Gastrocnemius medialis (tissue), 4 donors: Measurements from ENCODE around the gene NEK6. TPM values are rescaled to one million over a fixed set of nuclear protein-coding genes. Genes with fewer than 3 reads are reported as not detected.
A peak's percentile ranks its signal among the peaks of the same experiment; 100 is the strongest.

Experiments
- ATAC-seq, 2 donors: fragments of 150-250 bp; one replicate each; pipeline ENCODE4 v1.9.1; 2016
- DNase-seq, 2 donors: peaks; one replicate each; pipeline ENCODE4 v3.0.0-alpha.2; 2019
- H3K27ac ChIP-seq, 4 donors: fragments of 200-600 bp; sonication (generic); 1 replicate in 1 of 4; 2 replicates in 3 of 4; pipeline ENCODE4 v1.5.1; 2016 to 2018; ENCODE audit warnings: mild to moderate bottlenecking in 2 of 4, moderate library complexity in 1 of 4
- H3K27me3 ChIP-seq, 3 donors: fragments of 200-600 bp; sonication (generic) in 2 of 3; 1 replicate in 1 of 3; 2 replicates in 2 of 3; pipeline versions ENCODE4 v1.5.1 to v1.6.0; 2016 to 2019; ENCODE audit warnings: mild to moderate bottlenecking in 1 of 3, moderate library complexity in 1 of 3
- H3K36me3 ChIP-seq, 2 donors: fragments of 200-600 bp; sonication (generic) in 1 of 2; one replicate each; pipeline ENCODE4 v1.5.1; 2017 to 2018
- H3K4me1 ChIP-seq, 2 donors: fragments of 200-600 bp; sonication (generic) in 1 of 2; one replicate each; pipeline ENCODE4 v1.5.1; 2016 to 2017; ENCODE audit warnings: mild to moderate bottlenecking in 2 of 2
- H3K4me3 ChIP-seq, 4 donors: fragments of 200-600 bp; sonication (generic) in 3 of 4; 1 replicate in 1 of 4; 2 replicates in 3 of 4; pipeline ENCODE4 v1.5.1; 2016 to 2019; ENCODE audit warnings: mild to moderate bottlenecking in 2 of 4
- H3K9me3 ChIP-seq, 3 donors: fragments of 200-600 bp; sonication (generic) in 2 of 3; 1 replicate in 1 of 3; 2 replicates in 2 of 3; pipeline ENCODE4 v1.5.1; 2016 to 2019
- POLR2A ChIP-seq, 2 donors: fragments of 450-650 bp; IDR thresholded peaks; one replicate each; pipeline ENCODE4 v1.6.1; 2017; ENCODE audit warnings: antibody characterized with exemption in 2 of 2, mild to moderate bottlenecking in 2 of 2, moderate library complexity in 2 of 2
- in situ Hi-C, 4 donors: fragments of 200-750 bp; cut with MboI; loops; one replicate each; pipeline versions ENCODE4 v1.15.0 to v1.8.0; 2017; ENCODE audit warnings: low sequenced_read_pairs in 4 of 4
- intact Hi-C: fragments of 100-400 bp; cut with DNase I; formaldehyde crosslinking; loops from one replicate; pipeline ENCODE4 v1.15.1; 2023; ENCODE audit warnings: low total_unique reads
- total RNA-seq, 4 donors: library from RNA; depleted of rRNA; stranded (reverse); fragments of >200 nt; gene quantifications; one replicate each; pipeline versions ENCODE4 v1.1.0 to v1.2.3, GENCODE V29; 2016
- TF ChIP-seq, protein P1 (sequence below), 5 experiments: fragments of 450-650 bp in 3 of 5; fragments of 200-600 bp in 2 of 5; sonication (generic) in 2 of 5; IDR thresholded peaks in 4 of 5; conservative IDR thresholded peaks in 1 of 5; 1 replicate in 4 of 5; 2 replicates in 1 of 5; pipeline ENCODE4 v1.5.1; 2016 to 2019; ENCODE audit warnings: antibody characterized with exemption in 5 of 5, mild to moderate bottlenecking in 3 of 5, moderate library complexity in 3 of 5

Gene NEK6
- total RNA-seq, 4 donors from 2014 or later = 2.3 to 10.1 (median 3.5) TPM

DNA sequence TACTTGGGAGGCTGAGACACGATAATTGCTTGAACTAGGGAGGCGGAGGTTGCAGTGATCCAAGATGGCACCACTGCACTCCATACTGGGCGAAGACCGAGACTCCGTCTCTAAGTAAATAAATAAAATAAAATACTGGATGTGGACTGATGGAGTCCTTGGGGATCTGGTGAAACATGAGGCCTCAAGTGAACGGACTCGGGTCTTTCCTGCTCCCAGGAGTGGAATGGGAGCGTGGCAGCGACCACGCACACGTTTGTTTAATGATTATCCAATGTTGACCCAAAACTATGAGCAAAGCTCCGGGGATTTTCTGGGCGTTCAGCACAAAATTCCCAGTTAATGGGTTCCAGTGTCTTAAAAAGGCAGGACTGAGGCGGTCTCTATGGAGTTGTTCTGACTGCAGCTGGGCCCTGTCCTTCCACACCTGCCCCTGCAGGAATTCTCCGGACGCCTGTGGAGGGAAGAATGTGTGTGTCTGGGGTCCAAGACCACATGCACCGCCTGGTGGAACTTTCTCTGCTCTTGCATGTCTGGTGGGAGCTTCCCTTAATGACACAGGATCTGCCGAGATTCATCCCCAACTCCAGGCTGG, 26.6 kb downstream of the NEK6 start:
- intact Hi-C loops = no loop called here
- TF ChIP-seq, protein P1, sequence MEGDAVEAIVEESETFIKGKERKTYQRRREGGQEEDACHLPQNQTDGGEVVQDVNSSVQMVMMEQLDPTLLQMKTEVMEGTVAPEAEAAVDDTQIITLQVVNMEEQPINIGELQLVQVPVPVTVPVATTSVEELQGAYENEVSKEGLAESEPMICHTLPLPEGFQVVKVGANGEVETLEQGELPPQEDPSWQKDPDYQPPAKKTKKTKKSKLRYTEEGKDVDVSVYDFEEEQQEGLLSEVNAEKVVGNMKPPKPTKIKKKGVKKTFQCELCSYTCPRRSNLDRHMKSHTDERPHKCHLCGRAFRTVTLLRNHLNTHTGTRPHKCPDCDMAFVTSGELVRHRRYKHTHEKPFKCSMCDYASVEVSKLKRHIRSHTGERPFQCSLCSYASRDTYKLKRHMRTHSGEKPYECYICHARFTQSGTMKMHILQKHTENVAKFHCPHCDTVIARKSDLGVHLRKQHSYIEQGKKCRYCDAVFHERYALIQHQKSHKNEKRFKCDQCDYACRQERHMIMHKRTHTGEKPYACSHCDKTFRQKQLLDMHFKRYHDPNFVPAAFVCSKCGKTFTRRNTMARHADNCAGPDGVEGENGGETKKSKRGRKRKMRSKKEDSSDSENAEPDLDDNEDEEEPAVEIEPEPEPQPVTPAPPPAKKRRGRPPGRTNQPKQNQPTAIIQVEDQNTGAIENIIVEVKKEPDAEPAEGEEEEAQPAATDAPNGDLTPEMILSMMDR (IDR thresholded peaks at IDR 0.05 in 4 of 5, conservative IDR thresholded peaks at IDR 0.05 in 1 of 5) = no peak
- no peak for TF ChIP-seq POLR2A (IDR thresholded peaks at IDR 0.05)
- H3K27me3 ChIP-seq = no peaks in the 10 kb centered on the region
- H3K4me1 ChIP-seq = peaks cover 10 to 29% of the 10 kb centered on the region in 2 donors
- no peaks in the 10 kb centered on the region for H3K9me3 ChIP-seq
- in situ Hi-C loops = no loop called here
- H3K4me3 ChIP-seq = no peak overlapping the region
- ATAC-seq (no peak), DNase-seq (no peak)
- H3K27ac ChIP-seq = peak overlapping the region in 3 of 4 donors; percentile 54 to 66 (median 54)
- no peaks in the 10 kb centered on the region for H3K36me3 ChIP-seq

GRCh38 chr9:124284940-124285441, 27.2 kb downstream of the NEK6 start:
- peak; percentile 28 to 35 for ATAC-seq
- no peak for TF ChIP-seq POLR2A (IDR thresholded peaks at IDR 0.05)
- in situ Hi-C loops = no loop called here
- Histone ChIP-seq H3K27me3 (no peaks in the 10 kb centered on the region), H3K36me3 (no peaks in the 10 kb centered on the region), H3K27ac (peak overlapping the region; percentile 51 to 66 (median 54)), H3K4me3 (no peak overlapping the region), H3K4me1 (peaks cover 10 to 22% of the 10 kb centered on the region in 2 donors), H3K9me3 (no peaks in the 10 kb centered on the region)
- intact Hi-C loops = no loop called here
- DNase-seq = peak in 1 of 2 donors; percentile 35

DNA sequence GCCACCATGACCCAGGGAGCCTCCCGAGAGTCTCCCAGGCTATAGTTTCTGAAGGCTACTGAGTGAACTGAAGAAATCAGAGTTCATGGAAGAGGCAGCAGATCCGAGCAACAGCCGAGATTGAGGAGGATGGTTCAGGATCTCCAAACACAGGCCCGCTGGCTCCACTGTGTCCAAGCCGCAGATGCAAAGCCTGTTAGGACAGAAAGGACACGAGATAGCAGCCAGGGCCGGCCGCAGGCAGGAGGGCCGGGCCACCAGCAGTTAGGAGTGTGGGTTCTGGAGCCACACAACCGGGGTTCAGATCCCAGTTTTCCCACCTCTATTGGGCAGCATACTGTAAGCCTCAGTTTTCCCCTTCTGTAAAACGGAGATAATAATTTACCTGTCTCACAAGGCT, 27.7 kb downstream of the NEK6 start:
- H3K27me3 ChIP-seq = no peaks in the 10 kb centered on the region
- H3K9me3 ChIP-seq = no peaks in the 10 kb centered on the region
- H3K27ac ChIP-seq = peak overlapping the region; percentile 51 to 66 (median 54)
- H3K36me3 ChIP-seq = no peaks in the 10 kb centered on the region
- TF ChIP-seq, protein P1 (IDR thresholded peaks at IDR 0.05 in 4 of 5, conservative IDR thresholded peaks at IDR 0.05 in 1 of 5) = no peak
- no peak for TF ChIP-seq POLR2A (IDR thresholded peaks at IDR 0.05)
- in situ Hi-C loops = no loop called here
- peaks cover 10 to 21% of the 10 kb centered on the region in 2 donors for H3K4me1 ChIP-seq
- intact Hi-C loops = no loop called here
- no peak overlapping the region for H3K4me3 ChIP-seq
- ATAC-seq (no peak), DNase-seq (no peak)

DNA sequence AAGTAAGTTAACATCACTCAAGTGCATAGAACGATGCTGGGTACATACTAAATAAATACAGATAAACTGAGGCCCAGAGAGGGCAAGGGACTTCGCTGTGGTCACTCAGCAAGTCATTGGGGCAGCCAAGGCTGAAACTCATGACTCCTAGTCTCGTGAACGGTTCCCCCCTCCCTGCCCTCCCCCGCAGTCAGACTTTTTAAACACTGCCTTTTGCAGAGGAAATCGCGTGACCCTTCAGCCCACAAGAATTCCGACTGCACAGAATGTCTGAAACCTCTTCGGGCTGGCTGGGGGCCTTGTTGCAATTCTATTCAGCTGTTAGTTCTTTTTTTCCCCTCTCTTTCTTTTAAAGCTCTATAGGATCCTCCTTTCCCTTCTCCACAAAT, 28.1 kb downstream of the NEK6 start:
- Histone ChIP-seq H3K4me3 (no peak overlapping the region), H3K27me3 (no peaks in the 10 kb centered on the region), H3K9me3 (no peaks in the 10 kb centered on the region), H3K27ac (peak overlapping the region; percentile 51 to 66 (median 54)), H3K36me3 (no peaks in the 10 kb centered on the region), H3K4me1 (peaks cover 7 to 21% of the 10 kb centered on the region in 2 donors)
- intact Hi-C loops = no loop called here
- ATAC-seq (peak; percentile 43 to 51), DNase-seq (peak; percentile 62 to 64)
- no peak for TF ChIP-seq POLR2A (IDR thresholded peaks at IDR 0.05)
- TF ChIP-seq, protein P1 (IDR thresholded peaks at IDR 0.05 in 4 of 5, conservative IDR thresholded peaks at IDR 0.05 in 1 of 5) = no peak
- in situ Hi-C loops = no loop called here

- ATAC-seq (no peak), DNase-seq (no peak)
- Histone ChIP-seq H3K4me1 (peaks cover 6 to 25% of the 10 kb centered on the region in 2 donors), H3K4me3 (no peak overlapping the region), H3K36me3 (no peaks in the 10 kb centered on the region), H3K9me3 (no peaks in the 10 kb centered on the region), H3K27ac (peak overlapping the region; percentile 42 to 57 (median 51)), H3K27me3 (no peaks in the 10 kb centered on the region)
- intact Hi-C loops = no loop called here
- in situ Hi-C loops = no loop called here
- TF ChIP-seq POLR2A (IDR thresholded peaks at IDR 0.05) = no peak
- TF ChIP-seq, protein P1 (IDR thresholded peaks at IDR 0.05 in 4 of 5, conservative IDR thresholded peaks at IDR 0.05 in 1 of 5) = no peak
Measured at GRCh38 chr9:124286292-124286931, 28.7 kb downstream of the NEK6 start.
